ENCODE measurements around the gene PCDHGA6.
"Not testable (repeated sequence)": the region's sequence is repeated elsewhere in the genome, so short reads cannot be mapped to it uniquely, and the experiment has no call there.

PCDHGA6 gene

DNA sequence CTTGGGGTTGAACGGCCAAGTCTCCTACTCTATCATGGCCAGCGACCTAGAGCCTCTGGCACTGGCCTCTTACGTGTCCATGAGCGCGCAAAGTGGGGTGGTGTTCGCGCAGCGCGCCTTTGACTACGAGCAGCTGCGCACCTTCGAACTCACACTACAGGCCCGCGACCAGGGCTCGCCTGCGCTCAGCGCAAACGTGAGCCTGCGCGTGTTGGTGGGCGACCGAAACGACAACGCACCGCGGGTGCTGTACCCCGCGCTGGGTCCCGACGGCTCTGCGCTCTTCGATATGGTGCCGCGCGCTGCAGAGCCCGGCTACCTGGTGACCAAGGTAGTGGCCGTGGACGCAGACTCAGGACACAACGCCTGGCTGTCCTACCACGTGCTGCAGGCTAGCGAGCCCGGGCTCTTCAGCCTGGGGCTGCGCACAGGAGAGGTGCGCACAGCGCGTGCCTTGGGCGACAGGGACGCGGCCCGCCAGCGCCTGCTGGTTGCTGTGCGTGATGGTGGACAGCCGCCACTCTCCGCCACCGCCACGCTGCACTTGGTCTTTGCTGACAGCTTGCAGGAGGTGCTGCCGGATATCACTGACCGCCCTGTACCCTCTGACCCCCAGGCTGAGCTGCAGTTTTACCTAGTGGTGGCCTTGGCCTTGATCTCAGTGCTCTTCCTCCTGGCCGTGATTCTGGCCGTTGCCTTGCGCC is 26.0 kb downstream of the PCDHGA6 start:
- TF ChIP-seq FOXP2 (optimal IDR thresholded peaks at IDR 0.05; ENCODE audit: control extremely low read depth, extremely low read length, insufficient read depth), result no peak
- no peak for TF ChIP-seq POLR2AphosphoS5 (IDR thresholded peaks at IDR 0.05; ENCODE audit: borderline replicate concordance, low read depth, low read length)
- Histone ChIP-seq H3K9ac (ENCODE audit: insufficient read length) (no peak overlapping the region), H3K27ac (no peak overlapping the region), H3K36me3 (ENCODE audit: insufficient read depth, low read length) (no peaks in the 10 kb centered on the region), H3K4me3 (no peak overlapping the region), H3K9me3 (ENCODE audit: low read depth, low read length) (no peaks in the 10 kb centered on the region)
- no peak for DNase-seq (ENCODE audit: low read depth, low spot score)

DNA sequence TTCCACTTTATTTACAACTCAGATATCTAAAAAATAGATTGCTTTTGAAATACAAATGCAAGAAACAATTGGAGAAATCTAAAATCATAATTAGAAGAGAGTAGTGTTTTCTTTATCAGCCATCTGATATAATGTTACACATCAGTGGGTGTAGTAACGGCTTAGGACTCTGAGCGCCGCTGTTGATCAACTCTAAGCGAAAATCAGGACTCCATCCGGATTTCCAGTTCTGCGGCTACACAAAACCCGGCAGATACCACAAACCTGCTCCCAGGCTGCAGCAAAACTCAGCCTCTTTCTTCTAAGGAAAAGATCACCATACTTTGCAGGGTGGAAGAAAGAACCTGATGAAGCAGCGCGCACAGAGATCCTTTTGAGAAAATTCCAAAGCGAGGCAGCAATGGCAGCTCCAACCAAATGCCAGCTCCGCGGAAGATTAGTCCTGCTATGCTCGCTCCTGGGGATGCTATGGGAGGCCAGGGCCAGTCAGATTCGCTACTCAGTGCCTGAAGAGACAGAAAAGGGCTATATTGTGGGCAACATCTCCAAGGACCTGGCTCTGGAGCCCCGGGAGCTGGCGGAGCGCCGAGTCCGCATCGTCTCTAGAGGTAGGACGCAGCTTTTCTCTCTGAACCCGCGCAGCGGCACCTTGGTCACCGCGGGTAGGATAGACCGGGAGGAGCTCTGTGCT is 29.0 kb downstream of the PCDHGA6 start, which contains the start of gene PCDHGA9:
Gene PCDHGA9, plus strand, starts transcription at position 226 of the 691 bp plus-strand sequence. Its CDS starts 175 bp downstream, at position 401.
- no peak within 1 kb of the TSS for H3K4me3 ChIP-seq
- TF ChIP-seq EZH2 (IDR thresholded peaks at IDR 0.05) (no peak), FOXP2 (optimal IDR thresholded peaks at IDR 0.05; ENCODE audit: control extremely low read depth, extremely low read length, insufficient read depth) (no peak), POLR2AphosphoS5 (IDR thresholded peaks at IDR 0.05; ENCODE audit: borderline replicate concordance, low read depth, low read length) (no peak)

DNA sequence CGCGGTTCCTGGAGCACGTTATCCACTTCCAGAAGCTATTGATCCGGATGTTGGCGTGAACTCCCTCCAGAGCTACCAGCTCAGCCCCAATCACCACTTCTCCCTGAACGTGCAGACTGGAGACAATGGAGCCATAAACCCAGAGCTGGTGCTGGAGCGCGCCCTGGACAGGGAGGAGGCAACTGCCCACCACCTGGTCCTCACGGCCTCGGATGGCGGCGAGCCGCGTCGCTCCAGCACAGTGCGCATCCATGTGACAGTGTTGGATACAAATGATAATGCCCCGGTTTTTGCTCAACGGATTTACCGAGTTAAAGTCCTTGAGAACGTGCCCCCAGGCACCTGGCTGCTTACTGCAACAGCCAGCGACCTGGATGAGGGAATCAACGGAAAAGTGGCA is 29.7 kb downstream of the PCDHGA6 start:
- Histone ChIP-seq H3K9me3 (ENCODE audit: low read depth, low read length) (no peaks in the 10 kb centered on the region), H3K27ac (no peak overlapping the region), H3K4me3 (no peak overlapping the region), H3K9ac (ENCODE audit: insufficient read length) (no peak overlapping the region), H3K36me3 (ENCODE audit: insufficient read depth, low read length) (no peaks in the 10 kb centered on the region)
- TF ChIP-seq POLR2AphosphoS5 (IDR thresholded peaks at IDR 0.05; ENCODE audit: borderline replicate concordance, low read depth, low read length) (no peak), EZH2 (IDR thresholded peaks at IDR 0.05) (no peak), FOXP2 (optimal IDR thresholded peaks at IDR 0.05; ENCODE audit: control extremely low read depth, extremely low read length, insufficient read depth) (no peak)
- no peak for DNase-seq (ENCODE audit: low read depth, low spot score)

More for the DNA sequence above, 29.0 kb downstream of the PCDHGA6 start, which contains the start of gene PCDHGA9:
- Histone ChIP-seq H3K27ac (no peak within 1 kb of the TSS), H3K9ac (ENCODE audit: insufficient read length) (no peak within 1 kb of the TSS), H3K9me3 (ENCODE audit: low read depth, low read length) (no peaks in the 10 kb centered on the region), H3K36me3 (ENCODE audit: insufficient read depth, low read length) (no peaks in the 10 kb centered on the region)
- no peak for DNase-seq (ENCODE audit: low read depth, low spot score)

DNA sequence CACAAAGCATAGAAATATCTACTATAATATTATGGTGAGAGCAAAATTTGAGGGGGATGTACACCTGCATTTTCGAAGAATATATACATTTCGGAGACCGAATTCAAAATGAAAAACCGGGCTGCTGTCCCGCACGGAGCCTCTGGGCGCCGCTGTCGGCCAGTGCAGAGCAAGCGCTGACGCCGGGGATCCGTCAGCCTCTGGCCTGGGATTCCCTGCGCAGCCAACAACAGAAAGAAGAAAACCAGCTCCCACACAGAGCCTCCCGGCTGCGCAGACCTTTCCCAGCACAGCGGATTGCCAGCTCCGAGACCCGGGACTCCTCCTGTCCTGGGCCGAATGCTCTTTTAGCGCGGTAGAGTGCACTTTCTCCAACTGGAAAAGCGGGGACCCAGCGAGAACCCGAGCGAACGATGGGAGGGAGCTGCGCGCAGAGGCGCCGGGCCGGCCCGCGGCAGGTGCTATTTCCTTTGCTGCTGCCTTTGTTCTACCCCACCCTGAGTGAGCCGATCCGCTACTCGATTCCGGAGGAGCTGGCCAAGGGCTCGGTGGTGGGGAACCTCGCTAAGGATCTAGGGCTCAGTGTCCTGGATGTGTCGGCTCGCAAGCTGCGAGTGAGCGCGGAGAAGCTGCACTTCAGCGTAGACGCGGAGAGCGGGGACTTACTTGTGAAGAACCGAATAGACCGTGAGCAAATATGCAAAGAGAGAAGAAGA is 34.3 kb downstream of the PCDHGA6 start, which contains the start of gene PCDHGB6:
Gene PCDHGB6, plus strand, starts transcription at position 232 of the 716 bp plus-strand sequence. Its CDS starts 182 bp downstream, at position 414.
- H3K4me3 ChIP-seq; DNase-seq (ENCODE audit: low read depth, low spot score); H3K27ac ChIP-seq; H3K36me3 ChIP-seq (ENCODE audit: insufficient read depth, low read length); H3K9me3 ChIP-seq (ENCODE audit: low read depth, low read length); H3K9ac ChIP-seq (ENCODE audit: insufficient read length): not testable (repeated sequence)

DNA sequence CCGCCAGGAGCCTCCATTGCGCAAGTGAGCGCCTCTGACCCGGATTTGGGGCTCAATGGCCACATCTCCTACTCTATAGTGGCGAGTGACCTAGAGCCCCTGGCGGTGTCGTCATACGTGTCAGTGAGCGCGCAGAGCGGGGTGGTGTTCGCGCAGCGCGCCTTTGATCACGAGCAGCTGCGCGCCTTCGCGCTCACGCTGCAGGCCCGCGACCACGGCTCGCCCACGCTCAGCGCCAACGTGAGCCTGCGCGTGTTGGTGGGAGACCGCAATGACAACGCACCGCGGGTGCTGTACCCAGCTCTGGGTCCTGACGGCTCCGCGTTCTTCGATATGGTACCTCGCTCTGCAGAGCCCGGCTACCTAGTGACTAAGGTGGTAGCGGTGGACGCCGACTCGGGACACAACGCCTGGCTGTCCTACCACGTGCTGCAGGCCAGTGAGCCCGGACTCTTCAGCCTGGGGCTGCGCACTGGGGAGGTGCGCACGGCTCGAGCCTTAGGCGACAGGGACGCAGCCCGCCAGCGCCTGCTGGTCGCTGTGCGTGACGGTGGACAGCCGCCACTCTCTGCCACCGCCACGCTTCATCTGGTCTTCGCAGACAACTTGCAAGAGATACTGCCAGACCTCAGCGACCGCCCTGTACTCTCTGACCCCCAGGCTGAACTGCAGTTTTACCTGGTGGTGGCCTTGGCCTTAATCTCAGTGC is 36.1 kb downstream of the PCDHGA6 start:
- Histone ChIP-seq H3K4me3 (no peak overlapping the region), H3K9me3 (ENCODE audit: low read depth, low read length) (no peaks in the 10 kb centered on the region), H3K27ac (no peak overlapping the region), H3K36me3 (ENCODE audit: insufficient read depth, low read length) (no peaks in the 10 kb centered on the region), H3K9ac (ENCODE audit: insufficient read length) (no peak overlapping the region)
- DNase-seq (ENCODE audit: low read depth, low spot score), result no peak
- TF ChIP-seq FOXP2 (optimal IDR thresholded peaks at IDR 0.05; ENCODE audit: control extremely low read depth, extremely low read length, insufficient read depth) (no peak), EZH2 (IDR thresholded peaks at IDR 0.05) (no peak), POLR2AphosphoS5 (IDR thresholded peaks at IDR 0.05; ENCODE audit: borderline replicate concordance, low read depth, low read length) (no peak)

DNA sequence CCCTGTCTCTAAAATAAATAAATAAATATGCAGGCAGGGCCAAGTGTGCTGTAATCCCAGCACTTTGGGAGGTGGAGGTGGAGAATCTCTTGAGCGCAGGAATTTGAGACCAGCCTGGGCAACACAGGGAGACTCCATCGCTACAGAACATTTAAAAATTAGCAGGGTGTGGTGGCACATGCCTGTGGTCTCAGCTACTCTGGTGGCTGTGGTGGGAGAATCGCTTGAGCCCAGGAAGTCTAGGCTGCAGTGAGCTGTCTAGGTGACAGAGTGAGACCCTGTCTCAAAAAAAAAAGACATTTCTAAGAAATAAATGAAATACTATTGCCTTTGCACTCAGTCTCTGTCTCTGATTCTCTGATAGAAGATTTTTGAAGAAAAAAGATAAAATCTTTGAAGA is 37.9 kb downstream of the PCDHGA6 start:
- TF ChIP-seq POLR2AphosphoS5 (IDR thresholded peaks at IDR 0.05; ENCODE audit: borderline replicate concordance, low read depth, low read length) (no peak), FOXP2 (optimal IDR thresholded peaks at IDR 0.05; ENCODE audit: control extremely low read depth, extremely low read length, insufficient read depth) (no peak), EZH2 (IDR thresholded peaks at IDR 0.05) (no peak)
- Histone ChIP-seq H3K4me3 (no peak overlapping the region), H3K36me3 (ENCODE audit: insufficient read depth, low read length) (no peaks in the 10 kb centered on the region), H3K9me3 (ENCODE audit: low read depth, low read length) (no peaks in the 10 kb centered on the region), H3K27ac (no peak overlapping the region), H3K9ac (ENCODE audit: insufficient read length) (no peak overlapping the region)
- no peak for DNase-seq (ENCODE audit: low read depth, low spot score)

DNA sequence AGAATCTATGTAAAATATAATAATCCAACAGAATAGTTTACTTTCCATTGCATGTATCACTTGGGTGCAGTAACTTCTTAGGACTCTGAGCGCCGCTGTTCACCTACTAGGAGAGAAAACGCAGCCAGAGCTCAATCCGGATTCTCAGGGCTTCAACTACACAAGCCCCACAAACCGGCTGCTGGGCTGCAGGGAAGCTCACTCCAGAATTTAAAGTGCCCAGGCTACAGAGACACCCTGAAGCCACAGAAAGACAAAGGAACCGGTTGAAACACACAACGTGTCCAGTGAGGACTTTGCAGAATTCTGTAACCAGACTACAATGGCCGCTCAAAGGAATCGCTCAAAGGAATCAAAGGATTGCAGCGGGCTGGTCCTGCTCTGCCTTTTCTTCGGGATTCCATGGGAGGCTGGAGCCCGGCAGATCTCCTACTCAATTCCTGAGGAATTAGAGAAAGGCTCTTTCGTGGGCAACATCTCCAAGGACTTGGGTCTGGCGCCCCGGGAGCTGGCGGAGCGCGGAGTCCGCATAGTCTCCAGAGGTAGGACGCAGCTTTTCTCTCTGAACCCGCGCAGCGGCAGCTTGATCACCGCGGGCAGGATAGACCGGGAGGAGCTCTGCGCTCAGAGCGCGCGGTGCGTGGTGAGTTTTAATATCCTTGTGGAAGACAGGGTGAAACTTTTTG is 39.3 kb downstream of the PCDHGA6 start, which contains the start of gene PCDHGA10:
Gene PCDHGA10, plus strand, starts transcription at position 134 of the 686 bp plus-strand sequence. Its CDS starts 189 bp downstream, at position 323.
- Histone ChIP-seq H3K4me3 (no peak within 1 kb of the TSS), H3K9ac (ENCODE audit: insufficient read length) (no peak within 1 kb of the TSS), H3K27ac (no peak within 1 kb of the TSS), H3K36me3 (ENCODE audit: insufficient read depth, low read length) (no peaks in the 10 kb centered on the region), H3K9me3 (ENCODE audit: low read depth, low read length) (no peaks in the 10 kb centered on the region)
- TF ChIP-seq EZH2 (IDR thresholded peaks at IDR 0.05) (no peak), FOXP2 (optimal IDR thresholded peaks at IDR 0.05; ENCODE audit: control extremely low read depth, extremely low read length, insufficient read depth) (no peak), POLR2AphosphoS5 (IDR thresholded peaks at IDR 0.05; ENCODE audit: borderline replicate concordance, low read depth, low read length) (no peak)
- DNase-seq (ENCODE audit: low read depth, low spot score), result no peak
